Stomach (tissue), 9 donors: Measurements from ENCODE around the gene C8A. TPM values are rescaled to one million over a fixed set of nuclear protein-coding genes. Genes with fewer than 3 reads are reported as not detected.

ENCODE experiments used
- DNase-seq, 2 donors: peaks; one replicate each; pipeline versions ENCODE4 v3.0.0 to v3.0.0-alpha.2; 2013 to 2019
- H3K27ac ChIP-seq, 5 donors: fragments of 200-600 bp in 4 of 5; sonication (generic) in 4 of 5; one replicate each; pipeline ENCODE4 v1.5.1; 2013 to 2019; ENCODE audit warnings: mild to moderate bottlenecking in 1 of 5, moderate library complexity in 1 of 5
- H3K27me3 ChIP-seq, 3 donors: fragments of 200-600 bp; sonication (generic); one replicate each; pipeline ENCODE4 v1.5.1; 2017 to 2019; ENCODE audit warnings: mixed run types in 1 of 3
- H3K36me3 ChIP-seq, 4 donors: fragments of 200-600 bp; sonication (generic); 1 replicate in 3 of 4; 2 replicates in 1 of 4; pipeline ENCODE4 v1.5.1; 2016 to 2019
- H3K4me1 ChIP-seq, 4 donors: fragments of 200-600 bp; sonication (generic); one replicate each; pipeline ENCODE4 v1.5.1; 2016 to 2019
- H3K4me3 ChIP-seq, 4 donors: fragments of 200-600 bp; sonication (generic) in 3 of 4; one replicate each; pipeline ENCODE4 v1.5.1; 2016 to 2019; ENCODE audit warnings: mild to moderate bottlenecking in 1 of 4
- H3K9me3 ChIP-seq, 4 donors: fragments of 200-600 bp; sonication (generic); one replicate each; pipeline ENCODE4 v1.5.1; 2016 to 2019
- CTCF ChIP-seq, 7 experiments: fragments of 450-650 bp in 4 of 7; fragments of 200-600 bp in 3 of 7; sonication (generic) in 3 of 7; IDR thresholded peaks; one replicate each; pipeline ENCODE4 v1.5.1; 2016 to 2019; ENCODE audit warnings: antibody characterized with exemption in 7 of 7, control low read depth in 2 of 7, mild to moderate bottlenecking in 1 of 7
- EP300 ChIP-seq: sonication (generic); formaldehyde crosslinking; IDR thresholded peaks from one replicate; pipeline ENCODE4 v1.6.1; 2017; ENCODE audit warnings: antibody characterized with exemption
- POLR2A ChIP-seq, 4 donors: fragments of 450-650 bp; IDR thresholded peaks; one replicate each; pipeline ENCODE4 v1.6.1; 2016; ENCODE audit warnings: antibody characterized with exemption in 4 of 4, control low read depth in 2 of 4, mild to moderate bottlenecking in 1 of 4, moderate library complexity in 1 of 4
- POLR2AphosphoS5 ChIP-seq, 3 donors: sonication (generic); formaldehyde crosslinking; IDR thresholded peaks; one replicate each; pipeline ENCODE4 v1.6.1; 2016; ENCODE audit warnings: antibody characterized with exemption in 3 of 3
- WGBS, 5 donors: extraction: QIAGEN DNeasy Blood & Tissue Kit in 3 of 5; methylation state at CpG; one replicate each; pipeline versions ENCODE4 v1.1.5 to v1.1.7; 2013 to 2018; 5-methylcytosine and 5-hydroxymethylcytosine counted together
- intact Hi-C: fragments of 100-400 bp; cut with DNase I; formaldehyde crosslinking; loops from one replicate; pipeline ENCODE4 v1.15.1; 2023; ENCODE audit warnings: low total_unique reads
- polyA plus RNA-seq, 3 donors: library from polyadenylated mRNA; stranded (reverse); fragments of 200-250 nt; gene quantifications; one replicate each; pipeline ENCODE4 v1.2.3, GENCODE V29; 2013
- total RNA-seq, 5 donors: library from RNA; depleted of rRNA; stranded (reverse); fragments of >200 nt; gene quantifications; one replicate each; pipeline versions ENCODE4 v1.1.0 to v1.2.3, GENCODE V29; 2014 to 2016
- donor health status: healthy with polysubstance abuse.
- donor health status: Bipolar disorder and iron deficiency.
- donor health status: healthy.

Gene C8A
- total and polyA plus RNA-seq, 8 donors = 0.25 to 0.38 TPM; not detected in 6

GRCh38 chr1:56964349-56965017 is 109.9 kb downstream of the C8A start:
- Histone ChIP-seq H3K4me1 (peaks cover 0 to 7% (median 0%) of the 10 kb centered on the region in 4 donors), H3K4me3 (no peak overlapping the region), H3K27me3 (no peaks in the 10 kb centered on the region), H3K27ac (no peak overlapping the region), H3K36me3 (no peaks in the 10 kb centered on the region), H3K9me3 (no peaks in the 10 kb centered on the region)
- no peak for TF ChIP-seq EP300
- no peak for TF ChIP-seq POLR2AphosphoS5 (IDR thresholded peaks at IDR 0.05)
- no peak for TF ChIP-seq POLR2A (IDR thresholded peaks at IDR 0.05)
- TF ChIP-seq CTCF (IDR thresholded peaks at IDR 0.05) = no peak
- intact Hi-C loops = no loop called here
- DNase-seq = no peak
- 77 to 89% (median 87%) methylated on average over 9 of the region's 9 CpGs for WGBS, 5 donors

DNA sequence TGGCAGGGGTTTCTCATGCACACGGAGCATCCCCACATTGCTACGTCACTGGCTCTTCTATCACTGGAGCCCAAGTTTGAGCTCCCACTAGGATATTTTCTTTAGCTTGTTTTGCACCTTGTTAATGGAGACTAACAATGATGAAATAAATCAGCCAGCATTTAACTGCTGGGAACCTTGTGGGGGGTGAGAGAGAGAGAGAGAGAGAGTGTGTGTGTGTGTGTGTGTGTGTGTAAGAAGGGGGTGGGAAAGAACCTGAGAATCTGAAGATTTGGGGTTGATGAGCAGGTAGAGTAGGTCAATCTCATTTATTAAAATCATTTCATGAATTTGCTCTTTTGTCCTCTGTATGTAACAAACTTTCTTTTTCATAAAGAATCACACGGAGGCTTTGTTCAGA is 110.6 kb downstream of the C8A start:
- no peak for DNase-seq
- Histone ChIP-seq H3K36me3 (no peaks in the 10 kb centered on the region), H3K27me3 (no peaks in the 10 kb centered on the region), H3K4me3 (no peak overlapping the region), H3K9me3 (no peaks in the 10 kb centered on the region), H3K4me1 (peaks cover 0 to 7% (median 0%) of the 10 kb centered on the region in 4 donors), H3K27ac (no peak overlapping the region)
- intact Hi-C loops = no loop called here
- TF ChIP-seq POLR2AphosphoS5 (IDR thresholded peaks at IDR 0.05) = no peak
- no peak for TF ChIP-seq POLR2A (IDR thresholded peaks at IDR 0.05)
- TF ChIP-seq EP300 = no peak
- no peak for TF ChIP-seq CTCF (IDR thresholded peaks at IDR 0.05)
- WGBS, 5 donors = 67 to 96% (median 72%) methylated on average over 3 of the region's 3 CpGs

DNA sequence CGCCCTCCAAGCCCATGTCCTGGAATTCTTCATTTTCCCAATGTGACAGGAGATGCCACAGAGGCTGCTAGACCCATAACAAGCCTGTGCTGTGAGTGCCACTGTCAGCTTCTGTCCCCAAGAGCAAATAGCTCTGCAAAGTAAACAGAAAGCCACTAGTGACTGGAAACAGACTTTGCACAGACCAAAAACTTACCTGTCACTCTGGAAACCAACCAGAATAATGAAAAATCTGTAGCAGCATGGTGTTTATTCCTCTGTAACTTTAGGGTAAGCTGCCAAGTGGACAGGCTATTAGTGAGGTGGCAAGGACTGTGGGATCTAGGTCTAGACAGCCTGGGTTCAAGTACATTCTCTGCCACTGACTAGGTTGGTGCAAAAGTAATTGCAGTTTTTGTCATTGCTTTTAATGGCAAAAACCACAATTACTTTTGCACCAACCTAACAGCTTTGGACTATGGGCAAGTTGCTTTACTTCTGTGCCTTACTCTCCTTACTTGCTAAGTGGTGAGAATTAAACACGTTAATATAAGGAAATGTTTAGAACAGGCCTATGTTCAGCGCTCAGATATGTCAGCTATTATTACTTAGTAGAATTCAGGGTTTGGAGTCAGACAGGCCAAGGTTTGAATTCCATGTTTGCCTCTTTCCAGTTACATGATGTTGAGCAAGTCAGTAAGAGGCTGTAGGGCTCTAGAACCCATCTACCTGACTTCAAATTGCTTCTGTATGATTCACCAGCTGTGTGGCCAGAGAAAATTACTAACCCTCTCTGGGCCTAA is 111.5 kb downstream of the C8A start, which contains the start of gene C8B:
C8B (minus strand) TSS at position 100 of the 782 bp plus-strand sequence; CDS start at position 33, 67 bp downstream.
- H3K36me3 ChIP-seq = no peaks in the 10 kb centered on the region
- no peak for DNase-seq
- H3K27ac ChIP-seq = no peak within 1 kb of the TSS
- no peaks in the 10 kb centered on the region for H3K9me3 ChIP-seq
- no peaks in the 10 kb centered on the region for H3K27me3 ChIP-seq
- 80 to 87% (median 83%) methylated on average over 3 of the region's 3 CpGs for WGBS, 5 donors
- intact Hi-C loops = no loop called here
- TF ChIP-seq POLR2AphosphoS5 (IDR thresholded peaks at IDR 0.05) (no peak), CTCF (IDR thresholded peaks at IDR 0.05) (no peak), EP300 (no peak), POLR2A (IDR thresholded peaks at IDR 0.05) (no peak)
- H3K4me3 ChIP-seq = no peak within 1 kb of the TSS
- peaks cover 0 to 7% (median 0%) of the 10 kb centered on the region in 4 donors for H3K4me1 ChIP-seq

GRCh38 chr1:56966698-56966999 is 112.1 kb downstream of the C8A start:
- H3K4me3 ChIP-seq = no peak overlapping the region
- DNase-seq = no peak
- H3K9me3 ChIP-seq = no peaks in the 10 kb centered on the region
- H3K27me3 ChIP-seq = no peaks in the 10 kb centered on the region
- no peaks in the 10 kb centered on the region for H3K36me3 ChIP-seq
- no peak overlapping the region for H3K27ac ChIP-seq
- 92 to 100% (median 93%) methylated on average over 1 of the region's 1 CpG for WGBS, 5 donors
- H3K4me1 ChIP-seq = peaks cover 0 to 7% (median 0%) of the 10 kb centered on the region in 4 donors
- intact Hi-C loops = no loop called here
- TF ChIP-seq POLR2A (IDR thresholded peaks at IDR 0.05) (no peak), POLR2AphosphoS5 (IDR thresholded peaks at IDR 0.05) (no peak), CTCF (IDR thresholded peaks at IDR 0.05) (no peak), EP300 (no peak)
